ENCODE data around the gene NR2F1.

The NR2F1 gene

GRCh38 chr5:93642526-93642925 is 59.5 kb downstream of the NR2F1 start:
- no peak for DNase-seq (ENCODE audit: low read depth in 2 of 2)
